ENCODE results near the gene ST8SIA1.

ST8SIA1 gene

GRCh38 chr12:22229652-22230279 is 104.7 kb downstream of the ST8SIA1 start:
- DNase-seq (ENCODE audit: insufficient read length, low spot score) = no peak
- TF ChIP-seq SPI1 (IDR thresholded peaks at IDR 0.05; ENCODE audit: low read depth, low read length) (no peak), TAF1 (IDR thresholded peaks at IDR 0.05; ENCODE audit: low read depth, low read length) (no peak), PAX5 (IDR thresholded peaks at IDR 0.05; ENCODE audit: insufficient read depth, low read length, severe bottlenecking) (no peak), POLR2A (IDR thresholded peaks at IDR 0.05; ENCODE audit: low read depth, low read length) (no peak)
- FAIRE-seq = no peak

GRCh38 chr12:22228022-22228875 is 106.3 kb downstream of the ST8SIA1 start:
- no peak for FAIRE-seq
- TF ChIP-seq SPI1 (IDR thresholded peaks at IDR 0.05; ENCODE audit: low read depth, low read length) = no peak
- no peak for TF ChIP-seq PAX5 (IDR thresholded peaks at IDR 0.05; ENCODE audit: insufficient read depth, low read length, severe bottlenecking)
- TF ChIP-seq POLR2AphosphoS5 (IDR thresholded peaks at IDR 0.05; ENCODE audit: low read depth, low read length) = no peak
- no peak for TF ChIP-seq POLR2A (IDR thresholded peaks at IDR 0.05; ENCODE audit: low read depth, low read length)
- no peak for TF ChIP-seq POU2F2 (IDR thresholded peaks at IDR 0.05; ENCODE audit: low read depth, low read length)
- TF ChIP-seq TAF1 (IDR thresholded peaks at IDR 0.05; ENCODE audit: low read depth, low read length) = no peak

GRCh38 chr12:22223356-22223755 is 111.2 kb downstream of the ST8SIA1 start:
- FAIRE-seq = no peak

More at GRCh38 chr12:22228022-22228875, 106.3 kb downstream of the ST8SIA1 start:
- DNase-seq (ENCODE audit: insufficient read length, low spot score) = no peak

DNA sequence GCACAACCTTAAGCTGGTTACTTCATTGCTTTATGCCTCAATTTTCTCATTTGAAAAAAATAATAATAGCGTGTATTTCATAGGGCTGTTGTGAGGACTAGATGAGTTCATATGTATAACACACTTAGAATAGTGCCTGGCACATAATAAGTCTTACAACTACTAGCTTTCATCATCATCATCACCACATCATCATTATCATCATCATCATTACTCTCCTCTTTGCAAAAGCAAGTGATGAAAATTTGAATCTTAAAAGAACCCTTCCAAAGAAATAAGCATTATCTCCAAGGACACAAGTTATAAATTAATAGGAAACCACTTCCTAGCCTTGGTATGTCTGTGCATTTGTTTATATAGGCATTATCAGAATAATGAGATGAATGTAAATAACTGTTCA is 117.0 kb downstream of the ST8SIA1 start:
- FAIRE-seq (no peak), DNase-seq (ENCODE audit: insufficient read length, low spot score) (no peak)
- no peak for TF ChIP-seq POLR2A (IDR thresholded peaks at IDR 0.05; ENCODE audit: low read depth, low read length)
- no peak for TF ChIP-seq POLR2AphosphoS5 (IDR thresholded peaks at IDR 0.05; ENCODE audit: low read depth, low read length)
- no peak for TF ChIP-seq TAF1 (IDR thresholded peaks at IDR 0.05; ENCODE audit: low read depth, low read length)
- no peak for TF ChIP-seq PAX5 (IDR thresholded peaks at IDR 0.05; ENCODE audit: insufficient read depth, low read length, severe bottlenecking)
- no peak for TF ChIP-seq SPI1 (IDR thresholded peaks at IDR 0.05; ENCODE audit: low read depth, low read length)
- TF ChIP-seq POU2F2 (IDR thresholded peaks at IDR 0.05; ENCODE audit: low read depth, low read length) = no peak

More at GRCh38 chr12:22223356-22223755, 111.2 kb downstream of the ST8SIA1 start:
- TF ChIP-seq SPI1 (IDR thresholded peaks at IDR 0.05; ENCODE audit: low read depth, low read length) (no peak), POU2F2 (IDR thresholded peaks at IDR 0.05; ENCODE audit: low read depth, low read length) (no peak), POLR2A (IDR thresholded peaks at IDR 0.05; ENCODE audit: low read depth, low read length) (no peak), TAF1 (IDR thresholded peaks at IDR 0.05; ENCODE audit: low read depth, low read length) (no peak), PAX5 (IDR thresholded peaks at IDR 0.05; ENCODE audit: insufficient read depth, low read length, severe bottlenecking) (no peak), POLR2AphosphoS5 (IDR thresholded peaks at IDR 0.05; ENCODE audit: low read depth, low read length) (no peak)
- DNase-seq (ENCODE audit: insufficient read length, low spot score) = no peak

DNA sequence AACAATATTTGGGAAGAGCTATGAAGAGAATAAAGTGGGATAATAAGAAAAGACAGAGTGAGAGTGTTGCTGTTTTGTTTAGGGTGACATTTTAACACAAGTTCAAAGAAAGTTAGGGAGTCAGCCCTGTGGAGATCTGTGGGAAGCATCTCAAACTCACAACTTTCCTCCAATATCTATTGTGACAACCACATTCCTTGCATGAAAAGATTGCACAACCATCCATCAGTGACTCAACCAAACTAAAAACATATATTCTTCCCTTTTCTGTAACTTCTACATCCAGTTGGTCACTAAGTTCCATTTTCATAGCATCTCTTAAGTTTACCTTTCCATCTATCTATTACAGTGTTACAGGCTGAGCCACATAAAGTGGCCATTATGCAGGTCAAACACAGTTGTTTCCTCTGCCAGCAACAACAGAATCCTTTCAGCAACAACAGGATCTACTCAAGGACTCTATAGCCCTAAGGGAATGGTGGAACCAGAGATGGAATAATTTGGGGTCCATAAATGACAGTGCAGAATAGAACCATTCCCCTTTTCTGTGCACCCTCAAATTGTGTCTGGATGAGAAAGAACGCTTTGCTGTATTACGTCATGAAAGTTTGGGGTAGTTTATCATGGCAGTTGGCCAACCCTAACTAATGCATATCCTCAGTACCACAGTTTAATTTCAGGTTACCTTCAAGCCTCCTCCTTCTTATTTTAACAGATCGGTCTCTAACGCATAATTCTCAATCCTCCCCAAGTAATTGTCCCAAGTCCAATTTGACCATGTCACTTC is 118.8 kb downstream of the ST8SIA1 start:
- FAIRE-seq = no peak
- no peak for DNase-seq (ENCODE audit: insufficient read length, low spot score)
- no peak for TF ChIP-seq POLR2AphosphoS5 (IDR thresholded peaks at IDR 0.05; ENCODE audit: low read depth, low read length)
- no peak for TF ChIP-seq TAF1 (IDR thresholded peaks at IDR 0.05; ENCODE audit: low read depth, low read length)
- TF ChIP-seq PAX5 (IDR thresholded peaks at IDR 0.05; ENCODE audit: insufficient read depth, low read length, severe bottlenecking) = no peak
- TF ChIP-seq POLR2A (IDR thresholded peaks at IDR 0.05; ENCODE audit: low read depth, low read length) = no peak

DNA sequence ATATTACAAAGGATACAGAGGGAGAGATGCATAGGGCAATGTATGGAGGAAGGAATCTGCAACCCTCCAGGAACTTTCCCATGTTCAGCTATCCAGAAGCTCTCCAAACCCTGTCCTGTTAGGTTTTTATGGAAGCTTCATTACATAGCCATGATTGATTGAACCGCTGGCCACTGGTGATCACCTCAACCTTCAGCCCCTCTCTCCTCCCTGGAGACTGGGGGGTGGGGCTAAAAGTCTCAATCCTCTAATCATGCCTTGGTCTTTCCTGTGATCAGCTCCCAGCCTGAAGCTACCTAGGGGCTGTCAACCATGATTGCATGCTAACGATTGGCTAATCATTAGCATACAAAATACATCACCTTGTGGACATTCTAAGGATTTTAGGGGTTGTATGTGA is 123.4 kb downstream of the ST8SIA1 start:
- FAIRE-seq = no peak

DNA sequence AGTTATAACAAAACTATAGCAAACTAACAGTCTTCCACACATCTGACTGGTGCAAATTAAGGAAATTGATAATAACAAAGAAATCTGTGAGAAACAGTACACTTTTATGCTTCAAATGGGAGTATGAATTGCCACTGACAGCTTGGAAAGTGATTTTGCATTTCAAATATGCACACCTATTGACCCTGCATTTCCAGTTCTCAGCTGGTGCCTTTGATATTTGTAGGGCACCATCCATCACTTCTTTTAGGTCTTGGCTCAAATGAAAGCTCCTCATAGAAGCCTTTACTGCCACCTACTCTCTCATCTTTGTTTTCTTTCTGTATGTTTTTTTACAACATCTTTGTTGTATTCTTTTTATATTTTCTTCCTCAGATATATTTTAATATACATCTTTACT is 125.1 kb downstream of the ST8SIA1 start:
- TF ChIP-seq POLR2A (IDR thresholded peaks at IDR 0.05; ENCODE audit: low read depth, low read length) (no peak), POLR2AphosphoS5 (IDR thresholded peaks at IDR 0.05; ENCODE audit: low read depth, low read length) (no peak), POU2F2 (IDR thresholded peaks at IDR 0.05; ENCODE audit: low read depth, low read length) (no peak), PAX5 (IDR thresholded peaks at IDR 0.05; ENCODE audit: insufficient read depth, low read length, severe bottlenecking) (no peak), SPI1 (IDR thresholded peaks at IDR 0.05; ENCODE audit: low read depth, low read length) (no peak), TAF1 (IDR thresholded peaks at IDR 0.05; ENCODE audit: low read depth, low read length) (no peak)
- FAIRE-seq = no peak
- no peak for DNase-seq (ENCODE audit: insufficient read length, low spot score)

More for the DNA sequence above, 123.4 kb downstream of the ST8SIA1 start:
- no peak for TF ChIP-seq PAX5 (IDR thresholded peaks at IDR 0.05; ENCODE audit: insufficient read depth, low read length, severe bottlenecking)
- TF ChIP-seq POLR2A (IDR thresholded peaks at IDR 0.05; ENCODE audit: low read depth, low read length) = no peak
- no peak for TF ChIP-seq TAF1 (IDR thresholded peaks at IDR 0.05; ENCODE audit: low read depth, low read length)
- no peak for TF ChIP-seq POU2F2 (IDR thresholded peaks at IDR 0.05; ENCODE audit: low read depth, low read length)
- no peak for TF ChIP-seq POLR2AphosphoS5 (IDR thresholded peaks at IDR 0.05; ENCODE audit: low read depth, low read length)
- no peak for TF ChIP-seq SPI1 (IDR thresholded peaks at IDR 0.05; ENCODE audit: low read depth, low read length)
- no peak for DNase-seq (ENCODE audit: insufficient read length, low spot score)

- TF ChIP-seq SPI1 (IDR thresholded peaks at IDR 0.05; ENCODE audit: low read depth, low read length) = no peak
- TF ChIP-seq PAX5 (IDR thresholded peaks at IDR 0.05; ENCODE audit: insufficient read depth, low read length, severe bottlenecking) = no peak
- no peak for TF ChIP-seq POU2F2 (IDR thresholded peaks at IDR 0.05; ENCODE audit: low read depth, low read length)
- TF ChIP-seq TAF1 (IDR thresholded peaks at IDR 0.05; ENCODE audit: low read depth, low read length) = no peak
- no peak for TF ChIP-seq POLR2AphosphoS5 (IDR thresholded peaks at IDR 0.05; ENCODE audit: low read depth, low read length)
- no peak for TF ChIP-seq POLR2A (IDR thresholded peaks at IDR 0.05; ENCODE audit: low read depth, low read length)
- FAIRE-seq (no peak), DNase-seq (ENCODE audit: insufficient read length, low spot score) (no peak)
Observed at GRCh38 chr12:22206111-22206728, 128.3 kb downstream of the ST8SIA1 start.

Data from GM12891 (cell line).